ENCODE measurements around the gene ATP10A.

The ATP10A gene

GRCh38 chr15:25731411-25731810 lies 131.7 kb downstream of the ATP10A start:
- WGBS, 2 donors (ENCODE audit: extremely low coverage in 2 of 2, insufficient read length in 2 of 2, insufficient replicate concordance in 1 of 2), result no CpG with 5 or more reads among the region's 2 CpGs
- H3K36me3 ChIP-seq (replicated peaks in 1 of 2; ENCODE audit: control insufficient read depth in 2 of 2, insufficient read depth in 2 of 2, low read length in 2 of 2), result no peaks in the 10 kb centered on the region
- H4K8ac ChIP-seq (ENCODE audit: low read depth, low read length), result no peak overlapping the region
- no peak overlapping the region for H2BK15ac ChIP-seq (ENCODE audit: low read length)
- H2BK5ac ChIP-seq (ENCODE audit: low read length), result no peak overlapping the region
- no peak overlapping the region for H2AFZ ChIP-seq (ENCODE audit: low read length)
- H3K4me3 ChIP-seq (ENCODE audit: low read length in 2 of 2), result no peak overlapping the region
- no peak overlapping the region for H2BK12ac ChIP-seq (ENCODE audit: low read length)
- no peaks in the 10 kb centered on the region for H3K27me3 ChIP-seq (ENCODE audit: control insufficient read depth in 3 of 3, insufficient read depth in 3 of 3, low read depth in 1 of 3, low read length in 3 of 3)
- H2AK5ac ChIP-seq (ENCODE audit: low read depth, low read length), result no peak overlapping the region
- no peak overlapping the region for H3K23ac ChIP-seq (ENCODE audit: low read depth, low read length, poor library complexity)
- H3K27ac ChIP-seq (replicated peaks; ENCODE audit: low read length), result no peak overlapping the region
- H3K9ac ChIP-seq (ENCODE audit: low read depth, low read length, poor library complexity), result no peak overlapping the region
- H2BK120ac ChIP-seq (ENCODE audit: low read depth, low read length), result no peak overlapping the region
- H3K9me3 ChIP-seq (replicated peaks in 1 of 2; ENCODE audit: control insufficient read depth in 2 of 2, insufficient read depth in 1 of 2, low read depth in 1 of 2, low read length in 2 of 2), result no peaks in the 10 kb centered on the region
- H3K14ac ChIP-seq (ENCODE audit: low read length), result no peak overlapping the region
- no peak for DNase-seq (ENCODE audit: low spot score)
- H3K79me1 ChIP-seq (ENCODE audit: low read depth, low read length), result no peaks in the 10 kb centered on the region
- H3K18ac ChIP-seq (ENCODE audit: low read length), result no peak overlapping the region
- no peak overlapping the region for H4K91ac ChIP-seq (ENCODE audit: low read depth, low read length, poor library complexity)
- H3K4me2 ChIP-seq (ENCODE audit: insufficient read depth, low read length, poor library complexity, severe bottlenecking), result no peak overlapping the region
- peaks cover 0 to 2% of the 10 kb centered on the region in 2 donors for H3K4me1 ChIP-seq (ENCODE audit: control insufficient read depth in 2 of 2, insufficient read depth in 1 of 2, low read depth in 1 of 2, low read length in 2 of 2)
- H3K4ac ChIP-seq (ENCODE audit: low read length), result no peak overlapping the region

- no peak overlapping the region for H2AFZ ChIP-seq (ENCODE audit: low read length)
- H2AK5ac ChIP-seq (ENCODE audit: low read depth, low read length), result no peak overlapping the region
- no peak overlapping the region for H3K27ac ChIP-seq (replicated peaks; ENCODE audit: low read length)
- no peak overlapping the region for H3K4ac ChIP-seq (ENCODE audit: low read length)
- H4K8ac ChIP-seq (ENCODE audit: low read depth, low read length), result no peak overlapping the region
- DNase-seq (ENCODE audit: low spot score), result no peak
- no peak overlapping the region for H3K14ac ChIP-seq (ENCODE audit: low read length)
- H3K4me2 ChIP-seq (ENCODE audit: insufficient read depth, low read length, poor library complexity, severe bottlenecking), result no peak overlapping the region
- no peak overlapping the region for H2BK5ac ChIP-seq (ENCODE audit: low read length)
- no peak overlapping the region for H3K4me3 ChIP-seq (ENCODE audit: low read length in 2 of 2)
- no peaks in the 10 kb centered on the region for H3K27me3 ChIP-seq (ENCODE audit: control insufficient read depth in 3 of 3, insufficient read depth in 3 of 3, low read depth in 1 of 3, low read length in 3 of 3)
- no peak overlapping the region for H3K9ac ChIP-seq (ENCODE audit: low read depth, low read length, poor library complexity)
- no peaks in the 10 kb centered on the region for H3K9me3 ChIP-seq (replicated peaks in 1 of 2; ENCODE audit: control insufficient read depth in 2 of 2, insufficient read depth in 1 of 2, low read depth in 1 of 2, low read length in 2 of 2)
- WGBS, 2 donors (ENCODE audit: extremely low coverage in 2 of 2, insufficient read length in 2 of 2, insufficient replicate concordance in 1 of 2), result no CpG with 5 or more reads among the region's 6 CpGs
- no peaks in the 10 kb centered on the region for H3K79me1 ChIP-seq (ENCODE audit: low read depth, low read length)
- H3K18ac ChIP-seq (ENCODE audit: low read length), result peak overlapping the region; percentile 38
- H3K4me1 ChIP-seq (ENCODE audit: control insufficient read depth in 2 of 2, insufficient read depth in 1 of 2, low read depth in 1 of 2, low read length in 2 of 2), result peaks cover 0 to 2% of the 10 kb centered on the region in 2 donors
- H3K23ac ChIP-seq (ENCODE audit: low read depth, low read length, poor library complexity), result no peak overlapping the region
- no peak overlapping the region for H2BK120ac ChIP-seq (ENCODE audit: low read depth, low read length)
- H2BK15ac ChIP-seq (ENCODE audit: low read length), result no peak overlapping the region
- H4K91ac ChIP-seq (ENCODE audit: low read depth, low read length, poor library complexity), result no peak overlapping the region
- H2BK12ac ChIP-seq (ENCODE audit: low read length), result no peak overlapping the region
- H3K36me3 ChIP-seq (replicated peaks in 1 of 2; ENCODE audit: control insufficient read depth in 2 of 2, insufficient read depth in 2 of 2, low read length in 2 of 2), result no peaks in the 10 kb centered on the region
Observed at GRCh38 chr15:25730918-25731317, 132.2 kb downstream of the ATP10A start.

- Histone ChIP-seq H3K27ac (replicated peaks; ENCODE audit: low read length) (no peak overlapping the region), H3K4me1 (ENCODE audit: control insufficient read depth in 2 of 2, insufficient read depth in 1 of 2, low read depth in 1 of 2, low read length in 2 of 2) (no peaks in the 10 kb centered on the region), H2AK5ac (ENCODE audit: low read depth, low read length) (no peak overlapping the region), H3K27me3 (ENCODE audit: control insufficient read depth in 3 of 3, insufficient read depth in 3 of 3, low read depth in 1 of 3, low read length in 3 of 3) (no peaks in the 10 kb centered on the region), H3K14ac (ENCODE audit: low read length) (no peak overlapping the region), H4K91ac (ENCODE audit: low read depth, low read length, poor library complexity) (no peak overlapping the region), H3K4me3 (ENCODE audit: low read length in 2 of 2) (no peak overlapping the region), H4K8ac (ENCODE audit: low read depth, low read length) (no peak overlapping the region), H3K9ac (ENCODE audit: low read depth, low read length, poor library complexity) (no peak overlapping the region), H2BK15ac (ENCODE audit: low read length) (no peak overlapping the region), H2AFZ (ENCODE audit: low read length) (no peak overlapping the region), H3K18ac (ENCODE audit: low read length) (no peak overlapping the region), H2BK5ac (ENCODE audit: low read length) (no peak overlapping the region), H3K23ac (ENCODE audit: low read depth, low read length, poor library complexity) (peak overlapping the region; percentile 19), H3K79me1 (ENCODE audit: low read depth, low read length) (no peaks in the 10 kb centered on the region), H3K9me3 (replicated peaks in 1 of 2; ENCODE audit: control insufficient read depth in 2 of 2, insufficient read depth in 1 of 2, low read depth in 1 of 2, low read length in 2 of 2) (no peaks in the 10 kb centered on the region), H2BK120ac (ENCODE audit: low read depth, low read length) (no peak overlapping the region), H3K36me3 (replicated peaks in 1 of 2; ENCODE audit: control insufficient read depth in 2 of 2, insufficient read depth in 2 of 2, low read length in 2 of 2) (no peaks in the 10 kb centered on the region), H2BK12ac (ENCODE audit: low read length) (no peak overlapping the region), H3K4ac (ENCODE audit: low read length) (no peak overlapping the region), H3K4me2 (ENCODE audit: insufficient read depth, low read length, poor library complexity, severe bottlenecking) (no peak overlapping the region)
- WGBS, 2 donors (ENCODE audit: extremely low coverage in 2 of 2, insufficient read length in 2 of 2, insufficient replicate concordance in 1 of 2), result no CpG with 5 or more reads among the region's 15 CpGs
- no peak for DNase-seq (ENCODE audit: low spot score)
Observed at GRCh38 chr15:25728816-25729215, 134.3 kb downstream of the ATP10A start.

- Histone ChIP-seq H3K23ac (ENCODE audit: low read depth, low read length, poor library complexity) (no peak overlapping the region), H2AK5ac (ENCODE audit: low read depth, low read length) (no peak overlapping the region), H3K9me3 (replicated peaks in 1 of 2; ENCODE audit: control insufficient read depth in 2 of 2, insufficient read depth in 1 of 2, low read depth in 1 of 2, low read length in 2 of 2) (no peaks in the 10 kb centered on the region), H3K27me3 (ENCODE audit: control insufficient read depth in 3 of 3, insufficient read depth in 3 of 3, low read depth in 1 of 3, low read length in 3 of 3) (no peaks in the 10 kb centered on the region), H4K91ac (ENCODE audit: low read depth, low read length, poor library complexity) (peak overlapping the region; percentile 79), H3K4me3 (ENCODE audit: low read length in 2 of 2) (no peak overlapping the region), H3K4ac (ENCODE audit: low read length) (no peak overlapping the region), H3K4me2 (ENCODE audit: insufficient read depth, low read length, poor library complexity, severe bottlenecking) (no peak overlapping the region), H3K14ac (ENCODE audit: low read length) (no peak overlapping the region), H2BK15ac (ENCODE audit: low read length) (no peak overlapping the region), H4K8ac (ENCODE audit: low read depth, low read length) (no peak overlapping the region), H2BK120ac (ENCODE audit: low read depth, low read length) (no peak overlapping the region), H3K4me1 (ENCODE audit: control insufficient read depth in 2 of 2, insufficient read depth in 1 of 2, low read depth in 1 of 2, low read length in 2 of 2) (no peaks in the 10 kb centered on the region), H3K27ac (replicated peaks; ENCODE audit: low read length) (no peak overlapping the region), H3K79me1 (ENCODE audit: low read depth, low read length) (no peaks in the 10 kb centered on the region), H2BK5ac (ENCODE audit: low read length) (peak overlapping the region; percentile 28), H3K36me3 (replicated peaks in 1 of 2; ENCODE audit: control insufficient read depth in 2 of 2, insufficient read depth in 2 of 2, low read length in 2 of 2) (no peaks in the 10 kb centered on the region), H2BK12ac (ENCODE audit: low read length) (no peak overlapping the region), H2AFZ (ENCODE audit: low read length) (no peak overlapping the region), H3K18ac (ENCODE audit: low read length) (peak overlapping the region; percentile 33), H3K9ac (ENCODE audit: low read depth, low read length, poor library complexity) (no peak overlapping the region)
- no peak for DNase-seq (ENCODE audit: low spot score)
- WGBS, 2 donors (ENCODE audit: extremely low coverage in 2 of 2, insufficient read length in 2 of 2, insufficient replicate concordance in 1 of 2), result no CpG with 5 or more reads among the region's 18 CpGs
Observed at GRCh38 chr15:25727867-25728600, 135.1 kb downstream of the ATP10A start.
